SK-N-SH (cell line): ENCODE data around the gene CD93. TPM values are rescaled to one million over a fixed set of nuclear protein-coding genes. Genes with fewer than 3 reads are reported as not detected.

Source experiments
- CTCF ChIA-PET: fragments of 300-600, 350-600 bp; formaldehyde crosslinking; extraction: SDS; loops from one replicate; lab custom pipeline; 2021; lab: Yijun Ruan, JAX
- POLR2A ChIA-PET: fragments of 350-600 bp; sonication (Branson Sonifier 250); formaldehyde crosslinking; extraction: SDS; loops from one replicate; lab custom pipeline; 2020; ENCODE audit warnings: antibody characterized with exemption, inconsistent platforms; lab: Yijun Ruan, JAX
- DNase-seq: peaks from one replicate; pipeline ENCODE4 v3.0.0; 2012
- H2AFZ ChIP-seq: fragments of 200-600 bp; sonication (generic); 2 replicates; pipeline ENCODE4 v1.8.1; 2016; ENCODE audit warnings: antibody characterized with exemption, mild to moderate bottlenecking, low read depth
- H3F3A ChIP-seq: fragments of 200-600 bp; sonication (generic); replicated peaks from 2 replicates; pipeline ENCODE3; 2016; ENCODE audit warnings: antibody characterized with exemption, mild to moderate bottlenecking; ENCODE audit not compliant: insufficient read depth
- H3K27ac ChIP-seq, 2 experiments: fragments of 200-500 bp in 1 of 2; fragments of 200-600 bp in 1 of 2; sonication (Bioruptor generic) in 1 of 2; sonication (generic), shearing (Covaris generic) in 1 of 2; 2 replicates each; pipeline versions ENCODE4 v1.5.1 to v1.6.1; 2014 to 2016; ENCODE audit warnings: low read depth in 2 of 2, inconsistent platforms in 1 of 2, low read length in 1 of 2, mild to moderate bottlenecking in 1 of 2, mixed read lengths in 1 of 2
- H3K27me3 ChIP-seq: fragments of 200-600 bp; sonication (generic), shearing (Covaris generic); 2 replicates; pipeline ENCODE4 v1.6.1; 2016; ENCODE audit warnings: mixed run types; ENCODE audit not compliant: insufficient read depth
- H3K36me3 ChIP-seq, 2 experiments: fragments of 200-500 bp in 1 of 2; fragments of 200-600 bp in 1 of 2; sonication (Bioruptor generic) in 1 of 2; sonication (generic) in 1 of 2; replicated peaks in 1 of 2; 2 replicates each; pipeline versions ENCODE3 to v1.5.1; 2014 to 2016; ENCODE audit warnings: low read length in 1 of 2, mild to moderate bottlenecking in 1 of 2; ENCODE audit not compliant: insufficient read depth in 2 of 2, control insufficient read depth in 1 of 2
- H3K4me1 ChIP-seq, 2 experiments: fragments of 200-500 bp in 1 of 2; fragments of 200-600 bp in 1 of 2; sonication (Bioruptor generic) in 1 of 2; sonication (generic), shearing (Covaris generic) in 1 of 2; 2 replicates each; pipeline versions ENCODE4 v1.5.1 to v1.6.1; 2014 to 2016; ENCODE audit warnings: low read depth in 1 of 2, low read length in 1 of 2, mixed run types in 1 of 2; ENCODE audit not compliant: insufficient read depth in 2 of 2, control insufficient read depth in 1 of 2
- H3K4me2 ChIP-seq: fragments of 200-600 bp; sonication (generic), shearing (Covaris generic); 2 replicates; pipeline ENCODE4 v1.6.1; 2017; ENCODE audit warnings: mixed run types
- H3K4me3 ChIP-seq, 2 experiments: fragments of 200-500 bp in 1 of 2; fragments of 200-600 bp in 1 of 2; sonication (Bioruptor generic) in 1 of 2; sonication (generic), shearing (Covaris generic) in 1 of 2; 2 replicates each; pipeline versions ENCODE4 v1.5.1 to v1.8.1; 2014 to 2016; ENCODE audit warnings: low read depth in 2 of 2, inconsistent platforms in 1 of 2, low read length in 1 of 2, mild to moderate bottlenecking in 1 of 2, mixed read lengths in 1 of 2, moderate library complexity in 1 of 2
- H3K79me2 ChIP-seq: fragments of 200-600 bp; sonication (generic); 2 replicates; pipeline ENCODE4 v1.8.1; 2017; ENCODE audit warnings: mild to moderate bottlenecking; ENCODE audit not compliant: insufficient read depth
- H3K9ac ChIP-seq: fragments of 200-600 bp; sonication (generic); 2 replicates; pipeline ENCODE4 v1.6.1; 2017; ENCODE audit warnings: mixed run types
- H3K9me2 ChIP-seq: fragments of 200-600 bp; sonication (generic); 2 replicates; pipeline ENCODE4 v1.6.1; 2017; ENCODE audit warnings: mixed run types
- H3K9me3 ChIP-seq: fragments of 200-600 bp; sonication (generic); 2 replicates; pipeline ENCODE4 v1.6.1; 2017; ENCODE audit warnings: mixed run types, mild to moderate bottlenecking, moderate library complexity
- H4K20me1 ChIP-seq: fragments of 200-600 bp; sonication (generic); 2 replicates; pipeline ENCODE4 v1.6.1; 2017; ENCODE audit warnings: mild to moderate bottlenecking, mixed run types; ENCODE audit not compliant: insufficient read depth
- CHD2 ChIP-seq: fragments of 150-350 bp; IDR thresholded peaks from 2 replicates; pipeline ENCODE4 v1.6.1; 2018; ENCODE audit warnings: low read length; ENCODE audit not compliant: partially characterized antibody
- CTCF ChIP-seq: fragments of 200-600 bp; sonication (generic); IDR thresholded peaks from 2 replicates; pipeline ENCODE4 v1.6.1; 2017; ENCODE audit warnings: antibody characterized with exemption, mild to moderate bottlenecking, moderate library complexity
- ELF1 ChIP-seq: IDR thresholded peaks from 2 replicates; pipeline ENCODE4 v1.4.0; 2012
- FOSL2 ChIP-seq: IDR thresholded peaks from 2 replicates; pipeline ENCODE4 v1.4.0; 2012; ENCODE audit warnings: low read depth, mild to moderate bottlenecking, moderate library complexity, borderline replicate concordance
- FOXJ3 ChIP-seq: sonication (generic); formaldehyde crosslinking; IDR thresholded peaks from 2 replicates; pipeline ENCODE4 v1.5.1; 2020; ENCODE audit warnings: mild to moderate bottlenecking, missing genetic modification reagents
- GATA2 ChIP-seq: sonication (generic); formaldehyde crosslinking; IDR thresholded peaks from 2 replicates; pipeline ENCODE4 v1.5.0; 2020; ENCODE audit warnings: mild to moderate bottlenecking, missing genetic modification reagents
- IRF3 ChIP-seq: fragments of 150-350 bp; IDR thresholded peaks from 2 replicates; pipeline ENCODE4 v1.6.1; 2016; ENCODE audit warnings: mild to moderate bottlenecking, low read depth, low read length
- JUND ChIP-seq: IDR thresholded peaks from 2 replicates; pipeline ENCODE4 v1.4.0; 2012
- MAX ChIP-seq: IDR thresholded peaks from 2 replicates; pipeline ENCODE4 v1.4.0; 2012; ENCODE audit warnings: low read depth
- MXI1 ChIP-seq: IDR thresholded peaks from 2 replicates; pipeline ENCODE4 v1.6.1; 2012; ENCODE audit warnings: mild to moderate bottlenecking, low read depth, low read length, improper control_type of control experiment
- NRF1 ChIP-seq: IDR thresholded peaks from 2 replicates; pipeline ENCODE4 v1.6.1; 2012; ENCODE audit warnings: low read depth, mild to moderate bottlenecking, low read length
- RAD21 ChIP-seq: IDR thresholded peaks from 2 replicates; pipeline ENCODE4 v1.6.1; 2012; ENCODE audit warnings: mild to moderate bottlenecking, low read length
- RCOR1 ChIP-seq: fragments of 150-350 bp; IDR thresholded peaks from 2 replicates; pipeline ENCODE4 v1.6.1; 2017; ENCODE audit warnings: antibody characterized with exemption, low read length
- REST ChIP-seq: IDR thresholded peaks from 2 replicates; pipeline ENCODE4 v1.6.1; 2012; ENCODE audit warnings: mild to moderate bottlenecking, low read depth, low read length, moderate library complexity
- RXRA ChIP-seq: IDR thresholded peaks from 2 replicates; pipeline ENCODE4 v1.4.0; 2012; ENCODE audit warnings: low read depth, mild to moderate bottlenecking, borderline replicate concordance
- SIN3A ChIP-seq: IDR thresholded peaks from 2 replicates; pipeline ENCODE4 v1.6.1; 2012; ENCODE audit warnings: low read depth, mild to moderate bottlenecking, low read length, moderate library complexity, borderline replicate concordance
- TCF12 ChIP-seq: IDR thresholded peaks from 2 replicates; pipeline ENCODE4 v1.4.0; 2012
- TEAD4 ChIP-seq: IDR thresholded peaks from 2 replicates; pipeline ENCODE4 v1.4.0; 2012; ENCODE audit warnings: mild to moderate bottlenecking, borderline replicate concordance; ENCODE audit not compliant: insufficient read depth
- YY1 ChIP-seq: IDR thresholded peaks from 2 replicates; pipeline ENCODE4 v1.4.0; 2012; ENCODE audit warnings: low read depth, mild to moderate bottlenecking
- ZBTB33 ChIP-seq: IDR thresholded peaks from 2 replicates; pipeline ENCODE4 v1.4.0; 2012; ENCODE audit warnings: low read depth, borderline replicate concordance
- WGBS: methylation state at CpG from one replicate; pipeline ENCODE4 v1.1.6; 2017; ENCODE audit warnings: low lambda C conversion rate; 5-methylcytosine and 5-hydroxymethylcytosine counted together
- polyA plus RNA-seq, 3 experiments: library from polyadenylated mRNA; depleted of rRNA; stranded (reverse); fragments of >200 nt; gene quantifications; 2 replicates each; pipeline ENCODE4 v1.2.3, GENCODE V29; 2012

The CD93 gene
- polyA plus RNA-seq, 1 of the 3 experiments (the other 2 are of a cell fraction): 0.03 TPM

- H3F3A ChIP-seq: no peaks in the 10 kb centered on the region
- no peak for DNase-seq
- H3K4me1 ChIP-seq: no peaks in the 10 kb centered on the region; a peak in 1 of 4 replicates
- no peaks in the 10 kb centered on the region for H4K20me1 ChIP-seq
- H3K9me3 ChIP-seq: no peaks in the 10 kb centered on the region
- H3K9me2 ChIP-seq: no peaks in the 10 kb centered on the region
- no peaks in the 10 kb centered on the region for H3K79me2 ChIP-seq
- no peak overlapping the region for H3K27ac ChIP-seq
- H2AFZ ChIP-seq: no peak overlapping the region
- H3K4me3 ChIP-seq: no peak overlapping the region
- CTCF ChIA-PET: no interaction called here
- TF ChIP-seq MAX (no peak), TCF12 (no peak), RAD21 (no peak)
- WGBS: 43% methylated on average over 3 of the region's 9 CpGs
- POLR2A ChIA-PET: no interaction called here
- no peaks in the 10 kb centered on the region for H3K36me3 ChIP-seq
- no peak overlapping the region for H3K9ac ChIP-seq
- no peak overlapping the region for H3K4me2 ChIP-seq
- peaks cover 28% of the 10 kb centered on the region; the same call in 1 of the 2 replicates for H3K27me3 ChIP-seq
Observed at GRCh38 chr20:23111944-23112342, 25.8 kb upstream of the CD93 start.

GRCh38 chr20:23111307-23111943 lies 25.3 kb upstream of the CD93 start:
- peaks cover 33% of the 10 kb centered on the region; the same call in 1 of the 2 replicates for H3K27me3 ChIP-seq
- no peak overlapping the region for H3K4me3 ChIP-seq
- TF ChIP-seq FOSL2 (no peak), JUND (no peak), REST (no peak), MXI1 (no peak), ELF1 (no peak), FOXJ3 (CRISPR knock-in tag) (no peak), GATA2 (CRISPR knock-in tag) (no peak), ZBTB33 (no peak), NRF1 (no peak), IRF3 (no peak), RCOR1 (no peak), CHD2 (no peak), TEAD4 (no peak), CTCF (no peak), SIN3A (no peak), RXRA (no peak), YY1 (no peak), TCF12 (no peak)
- no peak overlapping the region for H3K9ac ChIP-seq
- no peak overlapping the region for H2AFZ ChIP-seq
- CTCF ChIA-PET: no interaction called here
- no peaks in the 10 kb centered on the region for H4K20me1 ChIP-seq
- no peaks in the 10 kb centered on the region for H3K9me3 ChIP-seq
- no peaks in the 10 kb centered on the region for H3K9me2 ChIP-seq
- H3K27ac ChIP-seq: no peak overlapping the region
- no peaks in the 10 kb centered on the region for H3K36me3 ChIP-seq
- H3F3A ChIP-seq: no peaks in the 10 kb centered on the region
- no peak for DNase-seq
- no peaks in the 10 kb centered on the region; a peak in 1 of 4 replicates for H3K4me1 ChIP-seq
- H3K4me2 ChIP-seq: no peak overlapping the region
- 25% methylated on average over 12 of the region's 16 CpGs for WGBS
- H3K79me2 ChIP-seq: no peaks in the 10 kb centered on the region
- POLR2A ChIA-PET: no interaction called here
